ENCODE data around the gene RBPJ.

The RBPJ gene

GRCh38 chr4:26464420-26465095 is 143.7 kb downstream of the RBPJ start:
- no peak overlapping the region for H3K9ac ChIP-seq (ENCODE audit: low read depth, low read length, poor library complexity, severe bottlenecking)
- H3K9me2 ChIP-seq (replicated peaks; ENCODE audit: low read depth, low read length), result no peaks in the 10 kb centered on the region
- no peaks in the 10 kb centered on the region for H3K36me3 ChIP-seq (ENCODE audit: insufficient read depth, low read length)
- H3K79me2 ChIP-seq (ENCODE audit: insufficient read depth, low read length), result no peaks in the 10 kb centered on the region
- no peaks in the 10 kb centered on the region for H3K9me3 ChIP-seq (ENCODE audit: insufficient read depth, low read depth, low read length)
- no peaks in the 10 kb centered on the region for H4K20me1 ChIP-seq (ENCODE audit: insufficient read depth, low read length, poor library complexity, severe bottlenecking)
- TF ChIP-seq EZH2phosphoT487 (IDR thresholded peaks at IDR 0.05; ENCODE audit: borderline replicate concordance) (no peak), CTCF (conservative IDR thresholded peaks at IDR 0.05; ENCODE audit: low read length) (no peak)
- H3K4me3 ChIP-seq (ENCODE audit: low read length, poor library complexity, severe bottlenecking), result no peak overlapping the region
- H3F3A ChIP-seq (ENCODE audit: low read depth), result no peaks in the 10 kb centered on the region
- no peak overlapping the region for H3K4me2 ChIP-seq (ENCODE audit: low read depth, low read length, poor library complexity, severe bottlenecking)
- no peak overlapping the region for H2AFZ ChIP-seq (ENCODE audit: low read length)
- H3K27me3 ChIP-seq (ENCODE audit: insufficient read depth, low read length, poor library complexity, severe bottlenecking), result no peaks in the 10 kb centered on the region
- H3K4me1 ChIP-seq (ENCODE audit: insufficient read depth, low read length, poor library complexity, severe bottlenecking), result no peaks in the 10 kb centered on the region

GRCh38 chr4:26466578-26467270 is 145.9 kb downstream of the RBPJ start:
- Histone ChIP-seq H3K4me3 (ENCODE audit: low read length, poor library complexity, severe bottlenecking) (no peak overlapping the region), H2AFZ (ENCODE audit: low read length) (no peak overlapping the region), H3K4me2 (ENCODE audit: low read depth, low read length, poor library complexity, severe bottlenecking) (no peak overlapping the region), H3K9me3 (ENCODE audit: insufficient read depth, low read depth, low read length) (no peaks in the 10 kb centered on the region), H3K36me3 (ENCODE audit: insufficient read depth, low read length) (no peaks in the 10 kb centered on the region), H3K9ac (ENCODE audit: low read depth, low read length, poor library complexity, severe bottlenecking) (no peak overlapping the region), H4K20me1 (ENCODE audit: insufficient read depth, low read length, poor library complexity, severe bottlenecking) (no peaks in the 10 kb centered on the region), H3F3A (ENCODE audit: low read depth) (no peaks in the 10 kb centered on the region), H3K79me2 (ENCODE audit: insufficient read depth, low read length) (no peaks in the 10 kb centered on the region), H3K9me2 (replicated peaks; ENCODE audit: low read depth, low read length) (no peaks in the 10 kb centered on the region), H3K27me3 (ENCODE audit: insufficient read depth, low read length, poor library complexity, severe bottlenecking) (no peaks in the 10 kb centered on the region), H3K4me1 (ENCODE audit: insufficient read depth, low read length, poor library complexity, severe bottlenecking) (no peaks in the 10 kb centered on the region)
- no peak for TF ChIP-seq CTCF (conservative IDR thresholded peaks at IDR 0.05; ENCODE audit: low read length)
- TF ChIP-seq EZH2phosphoT487 (IDR thresholded peaks at IDR 0.05; ENCODE audit: borderline replicate concordance), result no peak

GRCh38 chr4:26467724-26468123 is 146.9 kb downstream of the RBPJ start:
- Histone ChIP-seq H4K20me1 (ENCODE audit: insufficient read depth, low read length, poor library complexity, severe bottlenecking) (no peaks in the 10 kb centered on the region), H3K27me3 (ENCODE audit: insufficient read depth, low read length, poor library complexity, severe bottlenecking) (no peaks in the 10 kb centered on the region), H3K4me3 (ENCODE audit: low read length, poor library complexity, severe bottlenecking) (no peak overlapping the region), H3K9ac (ENCODE audit: low read depth, low read length, poor library complexity, severe bottlenecking) (no peak overlapping the region), H3K36me3 (ENCODE audit: insufficient read depth, low read length) (no peaks in the 10 kb centered on the region), H3K4me1 (ENCODE audit: insufficient read depth, low read length, poor library complexity, severe bottlenecking) (no peaks in the 10 kb centered on the region), H3K9me3 (ENCODE audit: insufficient read depth, low read depth, low read length) (no peaks in the 10 kb centered on the region), H3K9me2 (replicated peaks; ENCODE audit: low read depth, low read length) (no peaks in the 10 kb centered on the region), H3F3A (ENCODE audit: low read depth) (no peaks in the 10 kb centered on the region), H3K79me2 (ENCODE audit: insufficient read depth, low read length) (no peaks in the 10 kb centered on the region), H3K4me2 (ENCODE audit: low read depth, low read length, poor library complexity, severe bottlenecking) (no peak overlapping the region), H2AFZ (ENCODE audit: low read length) (no peak overlapping the region)
- TF ChIP-seq EZH2phosphoT487 (IDR thresholded peaks at IDR 0.05; ENCODE audit: borderline replicate concordance) (no peak), CTCF (conservative IDR thresholded peaks at IDR 0.05; ENCODE audit: low read length) (no peak)

All from Loucy (cell line).